Osteocyte (in vitro differentiated cells): ENCODE data around the gene ZYG11A. TPM values are rescaled to one million over a fixed set of nuclear protein-coding genes. Genes with fewer than 3 reads are reported as not detected.
"Not testable (repeated sequence)": the region's sequence is repeated elsewhere in the genome, so short reads cannot be mapped to it uniquely, and the experiment has no call there.

Experiments
- DNase-seq: peaks from one replicate; pipeline ENCODE4 v3.0.0; 2021; ENCODE audit warnings: mixed read lengths; ENCODE audit not compliant: unreplicated experiment; ENCODE audit errors: extremely low spot score
- H3K27ac Mint-ChIP-seq: one replicate; pipeline ENCODE4 v1.8.0; 2021; ENCODE audit warnings: mild to moderate bottlenecking, mixed read lengths; ENCODE audit not compliant: unreplicated experiment
- H3K27me3 Mint-ChIP-seq: one replicate; pipeline ENCODE4 v1.8.0; 2021; ENCODE audit warnings: mixed read lengths; ENCODE audit not compliant: unreplicated experiment
- H3K36me3 Mint-ChIP-seq: one replicate; pipeline ENCODE4 v1.8.0; 2021; ENCODE audit warnings: mixed read lengths; ENCODE audit not compliant: unreplicated experiment
- H3K4me1 Mint-ChIP-seq: one replicate; pipeline ENCODE4 v1.8.0; 2021; ENCODE audit warnings: mixed read lengths; ENCODE audit not compliant: unreplicated experiment
- H3K4me3 Mint-ChIP-seq: one replicate; pipeline ENCODE4 v1.8.0; 2021; ENCODE audit warnings: mild to moderate bottlenecking, moderate library complexity, mixed read lengths; ENCODE audit not compliant: unreplicated experiment
- H3K9me3 Mint-ChIP-seq: one replicate; pipeline ENCODE4 v1.8.0; 2021; ENCODE audit warnings: mixed read lengths; ENCODE audit not compliant: unreplicated experiment
- long read RNA-seq: library from polyadenylated mRNA; unstranded; transcript quantifications from one replicate; pipeline ENCODE4 v2.0.0, GENCODE V29; 2021
- total RNA-seq: library from RNA; stranded (reverse); gene quantifications from 2 replicates; pipeline ENCODE4 v1.2.1, GENCODE V29; 2021
- TF ChIP-seq, protein P1 (sequence below): fragments of 200-600 bp; sonication (generic); IDR thresholded peaks from 2 replicates; pipeline ENCODE4 v1.5.0; 2021; ENCODE audit warnings: antibody characterized with exemption, mild to moderate bottlenecking, moderate library complexity

The ZYG11A gene
- 0.21 and 0.30 TPM in 2 replicates for total RNA-seq
- long read RNA-seq: 0 reads

GRCh38 chr1:52842643-52843310 lies at the start of gene ZYG11A:
Gene ZYG11A, plus strand, starts transcription at chr1:52842760. Its CDS starts 124 bp downstream, at chr1:52842884.
- DNase-seq: peak; percentile 87
- TF ChIP-seq, protein P1, sequence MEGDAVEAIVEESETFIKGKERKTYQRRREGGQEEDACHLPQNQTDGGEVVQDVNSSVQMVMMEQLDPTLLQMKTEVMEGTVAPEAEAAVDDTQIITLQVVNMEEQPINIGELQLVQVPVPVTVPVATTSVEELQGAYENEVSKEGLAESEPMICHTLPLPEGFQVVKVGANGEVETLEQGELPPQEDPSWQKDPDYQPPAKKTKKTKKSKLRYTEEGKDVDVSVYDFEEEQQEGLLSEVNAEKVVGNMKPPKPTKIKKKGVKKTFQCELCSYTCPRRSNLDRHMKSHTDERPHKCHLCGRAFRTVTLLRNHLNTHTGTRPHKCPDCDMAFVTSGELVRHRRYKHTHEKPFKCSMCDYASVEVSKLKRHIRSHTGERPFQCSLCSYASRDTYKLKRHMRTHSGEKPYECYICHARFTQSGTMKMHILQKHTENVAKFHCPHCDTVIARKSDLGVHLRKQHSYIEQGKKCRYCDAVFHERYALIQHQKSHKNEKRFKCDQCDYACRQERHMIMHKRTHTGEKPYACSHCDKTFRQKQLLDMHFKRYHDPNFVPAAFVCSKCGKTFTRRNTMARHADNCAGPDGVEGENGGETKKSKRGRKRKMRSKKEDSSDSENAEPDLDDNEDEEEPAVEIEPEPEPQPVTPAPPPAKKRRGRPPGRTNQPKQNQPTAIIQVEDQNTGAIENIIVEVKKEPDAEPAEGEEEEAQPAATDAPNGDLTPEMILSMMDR: peak; percentile 53
- peaks cover 8% of the 10 kb centered on the region for H3K4me1 Mint-ChIP-seq
- peak within 1 kb of the TSS; percentile 70 for H3K4me3 Mint-ChIP-seq
- H3K27ac Mint-ChIP-seq: no peak within 1 kb of the TSS
- no peaks in the 10 kb centered on the region for H3K9me3 Mint-ChIP-seq
- no peaks in the 10 kb centered on the region for H3K36me3 Mint-ChIP-seq
- H3K27me3 Mint-ChIP-seq: peaks cover 6% of the 10 kb centered on the region

DNA sequence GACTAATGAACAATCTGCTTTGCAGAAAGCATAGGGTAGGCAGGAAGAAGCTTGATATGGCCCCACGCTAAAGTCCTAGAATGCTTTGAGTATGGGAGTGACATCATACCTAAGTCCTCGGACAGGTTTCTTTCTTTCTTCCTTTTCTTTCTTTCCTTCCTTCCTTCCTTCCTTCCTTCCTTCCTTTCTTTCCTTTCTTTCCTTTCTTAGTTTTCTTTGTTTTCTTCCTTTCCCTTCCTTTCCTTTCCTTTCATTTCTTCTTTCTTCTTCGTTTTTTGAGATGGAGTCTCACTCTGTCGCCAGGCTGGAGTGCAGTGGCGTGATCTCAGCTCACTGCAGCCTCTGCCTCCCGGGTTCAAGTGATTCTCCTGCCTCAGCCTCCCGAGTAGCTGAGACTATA lies 48.8 kb upstream of the ZYG11A start:
- H3K9me3 Mint-ChIP-seq, H3K4me3 Mint-ChIP-seq, H3K27me3 Mint-ChIP-seq, H3K27ac Mint-ChIP-seq, H3K4me1 Mint-ChIP-seq, DNase-seq: not testable (repeated sequence)
- peaks cover 27% of the 10 kb centered on the region for H3K36me3 Mint-ChIP-seq

DNA sequence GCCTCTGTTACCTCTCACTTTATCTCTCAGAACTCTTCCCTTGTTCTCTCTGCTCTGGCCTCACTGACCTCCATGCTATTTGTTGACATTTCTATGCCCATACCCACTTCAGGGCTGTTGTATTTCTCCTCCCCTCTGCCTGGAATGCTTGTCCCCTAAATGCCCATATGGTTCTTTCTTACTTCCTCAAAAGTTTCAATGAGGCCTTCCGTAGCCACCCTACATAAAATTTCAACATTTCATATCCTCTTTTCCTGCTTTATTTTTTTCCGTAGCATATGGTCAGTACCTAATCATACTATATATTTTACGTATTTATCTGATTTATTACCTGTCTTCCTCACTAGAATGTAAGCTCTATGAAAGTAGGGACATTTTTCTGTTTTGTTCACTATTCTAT lies 47.1 kb upstream of the ZYG11A start:
- Mint-ChIP-seq H3K27me3 (no peaks in the 10 kb centered on the region), H3K36me3 (peaks cover 18% of the 10 kb centered on the region), H3K9me3 (no peaks in the 10 kb centered on the region), H3K4me1 (no peaks in the 10 kb centered on the region), H3K4me3 (no peak overlapping the region), H3K27ac (no peak overlapping the region)
- DNase-seq: no peak
- TF ChIP-seq, protein P1: no peak

GRCh38 chr1:52798331-52798730 lies 44.2 kb upstream of the ZYG11A start:
- Mint-ChIP-seq H3K27me3 (no peaks in the 10 kb centered on the region), H3K4me1 (no peaks in the 10 kb centered on the region)
- TF ChIP-seq, protein P1: no peak

GRCh38 chr1:52801011-52801410 lies 41.5 kb upstream of the ZYG11A start:
- H3K27ac Mint-ChIP-seq: no peak overlapping the region
- no peak for DNase-seq
- H3K4me3 Mint-ChIP-seq: no peak overlapping the region
- peaks cover 14% of the 10 kb centered on the region for H3K36me3 Mint-ChIP-seq
- no peaks in the 10 kb centered on the region for H3K27me3 Mint-ChIP-seq
- no peaks in the 10 kb centered on the region for H3K4me1 Mint-ChIP-seq
- no peaks in the 10 kb centered on the region for H3K9me3 Mint-ChIP-seq
- TF ChIP-seq, protein P1: no peak

More at GRCh38 chr1:52798331-52798730, 44.2 kb upstream of the ZYG11A start:
- H3K4me3 Mint-ChIP-seq: no peak overlapping the region
- DNase-seq: no peak
- H3K9me3 Mint-ChIP-seq: no peaks in the 10 kb centered on the region
- no peak overlapping the region for H3K27ac Mint-ChIP-seq
- H3K36me3 Mint-ChIP-seq: peaks cover 16% of the 10 kb centered on the region

DNA sequence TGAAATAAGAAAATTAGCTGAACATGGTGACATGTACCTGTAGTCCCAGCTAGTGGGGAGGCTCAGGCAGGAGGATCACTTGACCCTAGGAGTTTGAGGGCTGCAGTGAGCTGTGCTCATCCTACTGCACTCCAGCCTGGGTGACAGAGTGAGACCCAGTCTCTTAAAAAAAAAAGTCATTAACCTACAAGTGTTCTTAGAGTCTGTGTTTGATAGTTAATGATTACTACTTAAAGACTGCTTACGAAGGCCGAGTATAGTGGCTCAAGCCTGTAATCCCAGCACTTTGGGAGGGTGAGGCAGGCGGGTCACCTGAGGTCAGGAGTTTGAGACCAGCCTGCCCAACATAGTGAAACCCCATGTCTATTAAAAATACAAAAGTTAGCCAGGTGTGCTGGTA lies 38.5 kb upstream of the ZYG11A start:
- H3K27ac Mint-ChIP-seq, H3K4me3 Mint-ChIP-seq: not testable (repeated sequence)
- peaks cover 17% of the 10 kb centered on the region for H3K36me3 Mint-ChIP-seq

More for the DNA sequence above, 38.5 kb upstream of the ZYG11A start:
- not testable (repeated sequence) for H3K27me3 Mint-ChIP-seq, H3K9me3 Mint-ChIP-seq, DNase-seq, H3K4me1 Mint-ChIP-seq
